Cardiac muscle cell (in vitro differentiated cells and primary cell): Measurements from ENCODE around the gene TAF4. TPM values are rescaled to one million over a fixed set of nuclear protein-coding genes. Genes with fewer than 3 reads are reported as not detected.

ENCODE experiments used
- DNase-seq, 2 donors: peaks; one replicate each; pipeline versions ENCODE4 v3.0.0 to v3.0.0-alpha.2; 2010 to 2017; ENCODE audit warnings: low read depth in 1 of 2, low spot score in 1 of 2
- H3K27ac ChIP-seq: fragments of 200-600 bp; sonication (generic); 2 replicates; pipeline ENCODE4 v1.5.1; 2016
- H3K27me3 ChIP-seq: fragments of 200-600 bp; sonication (generic); 2 replicates; pipeline ENCODE4 v1.6.0; 2016; ENCODE audit warnings: control low read depth
- H3K36me3 ChIP-seq: fragments of 200-600 bp; sonication (generic); 2 replicates; pipeline ENCODE4 v1.5.1; 2016; ENCODE audit warnings: control low read depth
- H3K4me1 ChIP-seq: fragments of 200-600 bp; sonication (generic); 2 replicates; pipeline ENCODE4 v1.8.1; 2017; ENCODE audit warnings: low read depth, mild to moderate bottlenecking, mixed run types
- H3K4me3 ChIP-seq: fragments of 200-600 bp; sonication (generic); 2 replicates; pipeline ENCODE4 v1.5.1; 2016; ENCODE audit warnings: mild to moderate bottlenecking
- H3K9me3 ChIP-seq: fragments of 200-600 bp; sonication (generic); 2 replicates; pipeline ENCODE4 v1.5.1; 2017; ENCODE audit warnings: low read depth, mild to moderate bottlenecking, control low read depth
- polyA plus RNA-seq: library from polyadenylated mRNA; unstranded; fragments of >200 nt; fragmentation: Nextera tagmentation; extraction: Ambion mirVana; gene quantifications from 2 replicates; pipeline ENCODE4 v1.2.1, GENCODE V29; 2016
- total RNA-seq: library from RNA; depleted of rRNA; stranded (reverse); fragments of >200 nt; gene quantifications from 2 replicates; pipeline ENCODE4 v1.2.3, GENCODE V29; 2016
- TF ChIP-seq, protein P1 (sequence below): IDR thresholded peaks from 2 replicates; pipeline ENCODE4 v1.5.1; 2012; ENCODE audit warnings: low read depth, mild to moderate bottlenecking, low read length

TAF4 gene
- total and polyA plus RNA-seq, 2 experiments from 2014 or later = 3.7 to 21.1 TPM

DNA sequence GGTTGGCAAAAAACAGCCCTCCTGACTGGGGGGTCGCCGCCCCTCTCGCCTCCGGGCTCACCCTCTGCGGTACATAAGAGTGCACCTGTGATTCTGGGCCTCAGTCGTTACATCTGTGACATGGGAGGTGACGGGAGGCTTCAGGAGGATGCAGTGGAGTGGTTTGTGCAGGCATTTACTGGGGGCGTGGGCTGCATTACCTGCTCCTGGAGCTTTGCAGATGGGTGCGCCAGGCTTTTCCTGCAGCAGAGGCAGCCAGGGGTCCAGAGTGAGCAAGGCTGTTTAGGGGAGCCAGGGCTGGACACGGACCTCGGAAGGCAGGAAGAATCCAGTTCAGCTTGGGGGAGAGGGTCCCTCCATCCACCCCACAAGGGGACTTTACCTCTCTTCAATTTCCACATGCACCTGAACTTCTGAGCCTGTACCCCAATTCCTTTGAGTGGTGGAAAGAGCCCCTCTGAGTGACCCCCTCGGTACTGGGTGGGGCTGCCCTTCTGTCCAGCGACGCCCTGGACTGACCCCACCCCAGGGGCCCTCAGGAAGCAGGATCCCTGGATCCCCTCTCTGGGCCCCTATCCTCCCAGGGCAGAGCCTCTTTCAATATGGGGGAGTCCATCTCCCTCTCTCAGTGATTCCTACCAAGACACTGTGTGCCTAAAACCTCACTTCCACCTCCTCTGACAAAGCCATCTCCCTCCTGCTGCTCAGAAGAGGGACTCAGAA, 134.0 kb downstream of the TAF4 start:
- TF ChIP-seq, protein P1, sequence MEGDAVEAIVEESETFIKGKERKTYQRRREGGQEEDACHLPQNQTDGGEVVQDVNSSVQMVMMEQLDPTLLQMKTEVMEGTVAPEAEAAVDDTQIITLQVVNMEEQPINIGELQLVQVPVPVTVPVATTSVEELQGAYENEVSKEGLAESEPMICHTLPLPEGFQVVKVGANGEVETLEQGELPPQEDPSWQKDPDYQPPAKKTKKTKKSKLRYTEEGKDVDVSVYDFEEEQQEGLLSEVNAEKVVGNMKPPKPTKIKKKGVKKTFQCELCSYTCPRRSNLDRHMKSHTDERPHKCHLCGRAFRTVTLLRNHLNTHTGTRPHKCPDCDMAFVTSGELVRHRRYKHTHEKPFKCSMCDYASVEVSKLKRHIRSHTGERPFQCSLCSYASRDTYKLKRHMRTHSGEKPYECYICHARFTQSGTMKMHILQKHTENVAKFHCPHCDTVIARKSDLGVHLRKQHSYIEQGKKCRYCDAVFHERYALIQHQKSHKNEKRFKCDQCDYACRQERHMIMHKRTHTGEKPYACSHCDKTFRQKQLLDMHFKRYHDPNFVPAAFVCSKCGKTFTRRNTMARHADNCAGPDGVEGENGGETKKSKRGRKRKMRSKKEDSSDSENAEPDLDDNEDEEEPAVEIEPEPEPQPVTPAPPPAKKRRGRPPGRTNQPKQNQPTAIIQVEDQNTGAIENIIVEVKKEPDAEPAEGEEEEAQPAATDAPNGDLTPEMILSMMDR = no peak
- DNase-seq = no peak
- H3K9me3 ChIP-seq = no peaks in the 10 kb centered on the region
- no peak overlapping the region for H3K27ac ChIP-seq
- no peaks in the 10 kb centered on the region for H3K4me1 ChIP-seq
- H3K27me3 ChIP-seq = no peaks in the 10 kb centered on the region
- H3K4me3 ChIP-seq = no peak overlapping the region
- no peaks in the 10 kb centered on the region for H3K36me3 ChIP-seq

DNA sequence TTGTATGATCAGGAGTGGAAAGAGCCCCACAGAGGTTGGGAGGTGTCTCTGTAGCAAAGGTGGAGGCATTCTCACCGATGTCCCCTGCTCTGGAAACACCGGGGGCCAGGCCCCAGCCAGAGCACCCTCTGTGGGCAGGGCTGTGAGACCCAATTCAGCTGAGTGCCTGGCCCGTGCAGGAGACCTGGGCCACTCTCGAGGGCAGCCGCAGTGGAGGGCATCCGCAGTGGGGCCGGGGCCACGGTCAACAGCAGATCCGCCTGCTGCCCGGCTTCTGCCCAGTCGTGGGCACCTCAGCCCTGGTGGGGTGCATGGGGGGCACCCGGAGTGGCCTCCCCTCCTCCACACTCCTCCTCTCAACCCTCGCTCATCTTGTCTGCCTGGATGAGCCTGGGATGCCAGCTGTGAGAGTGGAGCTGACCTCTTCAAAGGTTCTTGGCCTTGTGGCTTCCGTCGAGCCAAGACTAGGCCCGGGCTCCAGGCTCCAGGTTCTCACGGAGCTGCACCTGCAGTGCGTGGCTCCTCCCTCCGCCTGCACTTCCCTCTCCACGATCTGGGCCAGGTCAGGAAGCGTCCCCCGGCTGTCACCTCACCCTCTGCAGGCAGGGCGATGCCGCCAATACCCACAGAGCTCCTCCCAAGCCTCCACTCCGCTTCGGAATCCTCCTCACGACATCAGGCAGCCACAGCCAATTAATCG, 134.8 kb downstream of the TAF4 start:
- TF ChIP-seq, protein P1 = no peak
- no peaks in the 10 kb centered on the region for H3K36me3 ChIP-seq
- H3K9me3 ChIP-seq = no peaks in the 10 kb centered on the region
- no peaks in the 10 kb centered on the region for H3K27me3 ChIP-seq
- no peak overlapping the region for H3K27ac ChIP-seq
- DNase-seq = no peak
- no peak overlapping the region for H3K4me3 ChIP-seq
- H3K4me1 ChIP-seq = no peaks in the 10 kb centered on the region

GRCh38 chr20:61929971-61930666, 135.6 kb downstream of the TAF4 start:
- no peaks in the 10 kb centered on the region for H3K36me3 ChIP-seq
- TF ChIP-seq, protein P1 = no peak
- DNase-seq = no peak
- H3K9me3 ChIP-seq = no peaks in the 10 kb centered on the region
- no peak overlapping the region for H3K27ac ChIP-seq
- no peaks in the 10 kb centered on the region for H3K27me3 ChIP-seq
- no peak overlapping the region for H3K4me3 ChIP-seq
- no peaks in the 10 kb centered on the region for H3K4me1 ChIP-seq

DNA sequence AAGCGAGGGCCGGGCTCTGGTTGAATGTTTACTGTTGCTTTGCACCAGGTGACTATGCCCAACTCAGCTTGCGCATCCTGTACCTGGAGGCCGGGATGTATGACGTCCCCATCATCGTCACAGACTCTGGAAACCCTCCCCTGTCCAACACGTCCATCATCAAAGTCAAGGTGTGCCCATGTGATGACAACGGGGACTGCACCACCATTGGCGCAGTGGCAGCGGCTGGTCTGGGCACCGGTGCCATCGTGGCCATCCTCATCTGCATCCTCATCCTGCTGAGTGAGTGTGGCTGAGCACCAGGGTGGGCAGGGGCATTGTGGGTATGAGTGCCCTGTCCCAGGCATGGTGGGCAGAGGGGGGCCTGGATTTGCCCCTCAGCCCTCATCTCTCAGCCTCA, 136.1 kb downstream of the TAF4 start:
- no peak for DNase-seq
- no peaks in the 10 kb centered on the region for H3K27me3 ChIP-seq
- no peaks in the 10 kb centered on the region for H3K4me1 ChIP-seq
- no peak overlapping the region for H3K4me3 ChIP-seq
- H3K9me3 ChIP-seq = no peaks in the 10 kb centered on the region
- no peaks in the 10 kb centered on the region for H3K36me3 ChIP-seq
- no peak overlapping the region for H3K27ac ChIP-seq
- TF ChIP-seq, protein P1 = no peak

- no peak for DNase-seq
- no peak overlapping the region for H3K4me3 ChIP-seq
- H3K9me3 ChIP-seq = no peaks in the 10 kb centered on the region
- H3K4me1 ChIP-seq = no peaks in the 10 kb centered on the region
- H3K27me3 ChIP-seq = no peaks in the 10 kb centered on the region
- H3K36me3 ChIP-seq = no peaks in the 10 kb centered on the region
- H3K27ac ChIP-seq = no peak overlapping the region
- TF ChIP-seq, protein P1 = no peak
Observed at GRCh38 chr20:61927826-61928541, 137.7 kb downstream of the TAF4 start.
